Measurements from ENCODE around the gene NCK2. TPM values are rescaled to one million over a fixed set of nuclear protein-coding genes. Genes with fewer than 3 reads are reported as not detected.

Gene NCK2
- total RNA-seq, 1 experiment from 2014 or later = 30.3 TPM

DNA sequence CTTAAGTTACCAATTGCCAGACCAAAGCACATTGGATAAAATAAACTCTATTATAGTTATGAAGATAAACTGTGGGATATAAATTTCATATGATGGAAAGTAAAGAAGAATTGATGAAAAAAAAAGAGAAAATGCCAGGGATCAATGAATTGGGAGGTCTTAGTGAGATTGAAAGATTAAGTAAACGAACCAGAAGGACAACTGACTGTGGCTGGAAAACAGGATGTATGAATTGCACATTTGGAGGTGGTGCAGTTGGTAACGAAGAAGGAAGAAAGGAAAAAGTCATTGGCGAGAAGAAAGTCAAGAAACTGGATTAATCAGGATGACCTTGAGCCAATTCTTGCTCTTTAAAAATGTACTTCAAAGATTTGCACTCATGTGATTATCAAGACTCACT lies 166.7 kb downstream of the NCK2 start:
- DNase-seq (ENCODE audit: low read depth) = no peak
- in situ Hi-C loops (cut with HindIII; ENCODE audit: low pct_unique_long_range_greater_than_20kb, low sequenced_read_pairs) = no loop called here

DNA sequence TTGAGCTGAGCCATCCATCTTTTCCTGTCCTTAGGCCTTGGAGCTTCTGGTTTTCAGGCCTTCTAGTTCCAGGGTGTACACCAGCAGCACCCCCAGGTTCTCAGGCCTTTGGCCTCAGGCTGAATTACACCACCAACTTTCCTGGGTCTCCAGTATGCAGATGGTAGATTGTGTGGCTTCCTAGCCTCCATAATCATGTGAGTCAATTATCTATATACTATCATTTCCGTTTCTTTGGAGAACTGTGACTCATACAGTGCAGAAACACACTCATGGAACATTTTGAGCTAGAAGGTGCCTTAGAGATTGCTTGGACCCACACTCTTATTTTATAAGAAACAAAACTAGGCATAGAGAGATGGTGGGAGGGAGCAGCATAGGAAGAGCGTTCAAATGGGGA lies 167.4 kb downstream of the NCK2 start:
- DNase-seq (ENCODE audit: low read depth) = no peak
- in situ Hi-C loops (cut with HindIII; ENCODE audit: low pct_unique_long_range_greater_than_20kb, low sequenced_read_pairs) = no loop called here

DNA sequence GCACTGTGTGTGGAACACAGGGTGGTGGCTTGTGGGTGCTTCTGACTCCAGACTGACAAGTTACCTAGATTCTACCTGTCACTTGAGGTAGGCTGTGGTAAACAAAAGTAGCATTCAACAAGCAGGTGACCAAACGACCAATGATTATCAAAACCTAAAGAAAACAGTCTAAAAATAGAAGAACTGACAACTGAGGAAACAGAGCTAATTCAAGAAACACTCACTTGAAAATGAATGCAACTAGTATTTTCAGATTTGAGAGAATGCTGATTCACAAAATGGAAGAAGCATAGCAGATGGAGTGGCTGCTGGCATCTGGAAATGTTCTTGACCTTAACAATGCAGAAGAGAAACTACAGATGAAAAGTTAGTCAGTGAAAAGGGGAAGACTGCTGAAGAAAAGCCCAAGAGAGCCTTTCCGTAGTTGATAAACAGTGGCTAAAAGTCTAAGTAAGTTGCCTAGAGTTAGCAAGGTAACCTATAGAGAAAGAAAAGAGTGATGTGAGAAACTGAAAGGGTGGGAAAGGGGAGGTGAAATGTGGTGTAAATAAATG lies 170.4 kb downstream of the NCK2 start:
- in situ Hi-C loops (cut with HindIII; ENCODE audit: low pct_unique_long_range_greater_than_20kb, low sequenced_read_pairs) = no loop called here
- no peak for DNase-seq (ENCODE audit: low read depth)

DNA sequence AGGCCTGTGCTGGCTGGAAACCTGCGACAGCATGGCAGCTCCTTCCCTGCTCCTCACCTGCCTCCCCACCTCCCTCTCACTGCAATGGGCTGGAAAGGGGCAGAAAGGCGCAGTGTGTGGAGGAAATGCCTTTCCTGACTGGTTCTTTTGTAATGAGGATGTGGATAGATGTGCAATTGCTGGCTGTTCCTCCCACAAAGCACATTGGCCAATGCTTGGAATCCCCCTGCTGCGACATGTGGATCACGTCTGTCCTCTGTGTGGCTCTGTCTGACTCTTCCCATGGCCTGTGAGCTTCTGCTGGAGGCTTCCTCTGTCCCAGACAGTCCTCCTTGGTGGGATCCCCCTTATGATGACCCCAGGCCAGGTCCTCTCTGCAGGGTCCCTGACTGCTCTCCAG lies 172.5 kb downstream of the NCK2 start:
- DNase-seq (ENCODE audit: low read depth) = no peak
- in situ Hi-C loops (cut with HindIII; ENCODE audit: low pct_unique_long_range_greater_than_20kb, low sequenced_read_pairs) = no loop called here

DNA sequence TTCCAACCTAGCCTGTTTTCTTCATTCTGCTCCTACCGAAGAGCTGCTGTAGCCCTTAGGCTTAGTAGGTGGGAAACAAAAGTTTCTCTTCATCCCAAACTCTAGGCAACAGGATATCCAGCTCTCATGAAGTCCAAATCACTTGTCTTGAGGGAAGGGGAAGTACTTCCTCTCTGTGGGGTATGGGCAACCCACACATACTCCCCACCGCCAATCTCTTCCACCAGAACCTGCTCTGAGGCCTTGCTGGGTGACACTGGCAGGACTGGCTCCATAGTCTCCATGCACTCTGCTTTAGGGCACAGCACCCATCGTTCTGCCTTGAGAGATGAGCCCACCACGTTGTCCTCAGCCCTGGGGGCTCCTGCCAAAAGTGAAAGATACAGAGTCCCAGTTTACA lies 173.0 kb downstream of the NCK2 start:
- DNase-seq (ENCODE audit: low read depth) = no peak
- in situ Hi-C loops (cut with HindIII; ENCODE audit: low pct_unique_long_range_greater_than_20kb, low sequenced_read_pairs) = no loop called here

DNA sequence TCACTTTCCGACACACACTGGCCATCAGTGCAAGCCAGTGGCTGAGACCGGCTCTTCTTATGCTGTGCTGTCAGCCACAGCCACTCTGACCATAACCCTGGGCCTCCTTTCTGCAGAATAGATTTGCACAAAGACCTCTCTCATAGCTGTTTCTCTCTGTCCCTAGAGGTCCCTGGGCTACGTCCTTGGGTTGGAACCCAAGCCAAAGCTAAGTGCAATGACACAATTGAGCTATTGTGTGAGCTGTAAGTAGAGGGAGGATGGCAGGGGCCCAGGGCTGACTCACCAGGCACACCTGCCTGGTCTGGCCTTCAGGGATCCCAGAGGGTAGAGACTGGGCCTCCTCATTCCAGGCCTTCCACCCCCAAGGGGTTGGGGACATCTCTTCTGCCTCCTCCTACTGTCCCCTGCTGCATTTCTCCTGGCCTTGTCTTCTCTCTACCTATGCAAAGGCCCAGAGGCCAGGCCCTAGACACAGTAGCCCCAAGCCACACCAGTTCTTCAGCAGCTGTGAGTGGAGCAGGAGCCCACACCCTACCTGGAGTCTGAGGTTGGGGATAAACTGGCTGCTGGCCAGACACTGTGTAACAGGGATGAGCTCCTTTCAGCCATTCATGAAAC lies 174.6 kb downstream of the NCK2 start:
- in situ Hi-C loops (cut with HindIII; ENCODE audit: low pct_unique_long_range_greater_than_20kb, low sequenced_read_pairs) = no loop called here
- no peak for DNase-seq (ENCODE audit: low read depth)

DNA sequence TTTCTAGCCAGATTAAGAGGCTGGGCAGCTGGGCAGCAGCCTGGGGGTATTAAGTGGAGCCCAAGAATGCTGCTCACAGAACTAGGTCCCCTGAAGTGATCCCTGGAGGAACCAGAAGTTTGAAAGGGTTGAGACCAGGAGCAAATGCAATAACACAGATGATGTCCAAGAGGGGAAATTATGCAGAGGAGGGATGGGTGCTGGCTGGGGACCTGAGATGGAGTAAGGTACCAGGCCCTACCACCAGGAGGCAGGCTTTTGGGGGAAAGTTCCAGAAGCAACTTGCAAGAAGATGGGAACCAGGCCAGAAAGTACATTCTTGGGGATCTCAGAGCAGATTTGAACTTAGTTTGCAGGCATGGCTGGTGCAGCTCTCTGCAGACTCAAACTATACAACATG lies 175.1 kb downstream of the NCK2 start:
- in situ Hi-C loops (cut with HindIII; ENCODE audit: low pct_unique_long_range_greater_than_20kb, low sequenced_read_pairs) = no loop called here
- no peak for DNase-seq (ENCODE audit: low read depth)

DNA sequence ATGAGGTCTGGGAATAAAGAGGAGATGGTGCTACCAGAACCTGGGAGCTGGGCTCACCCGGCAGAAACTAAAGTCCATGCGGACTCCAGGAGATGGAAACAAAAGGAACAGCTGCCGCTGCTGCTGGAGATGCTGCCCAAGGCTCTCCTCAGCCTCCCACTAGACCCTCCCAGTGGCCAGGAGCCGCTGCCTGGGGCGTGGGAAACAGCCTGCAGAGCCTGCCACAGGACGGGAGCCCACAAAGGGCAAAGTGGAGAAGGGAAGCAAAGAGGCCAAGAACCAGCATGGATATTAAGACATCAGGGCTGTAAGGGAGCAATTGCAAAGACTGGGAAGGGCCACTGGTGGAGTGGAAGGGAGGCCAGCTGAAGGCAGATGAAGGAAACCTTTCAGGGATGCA lies 179.6 kb downstream of the NCK2 start:
- in situ Hi-C loops (cut with HindIII; ENCODE audit: low pct_unique_long_range_greater_than_20kb, low sequenced_read_pairs) = no loop called here

DNA sequence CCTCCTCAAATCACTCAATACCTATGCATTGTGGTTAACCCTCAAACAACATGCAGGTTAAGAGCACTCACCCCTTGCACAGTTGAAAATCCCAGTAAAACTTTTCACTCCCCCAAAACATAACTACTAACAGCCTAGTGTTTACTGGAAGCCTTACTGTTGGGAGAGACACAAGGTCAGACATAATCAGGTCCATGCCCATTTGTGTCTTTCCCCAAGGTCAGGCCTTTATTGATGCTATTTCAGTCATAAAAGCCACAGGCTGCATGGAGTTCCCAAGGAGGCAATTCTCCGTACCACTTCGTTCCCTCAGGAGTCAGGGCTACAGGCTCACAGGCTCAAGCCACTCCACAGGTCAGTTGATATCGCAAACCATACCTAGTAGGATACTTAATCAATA lies 180.2 kb downstream of the NCK2 start:
- in situ Hi-C loops (cut with HindIII; ENCODE audit: low pct_unique_long_range_greater_than_20kb, low sequenced_read_pairs) = no loop called here
- DNase-seq (ENCODE audit: low read depth) = no peak

More for the DNA sequence above, 179.6 kb downstream of the NCK2 start:
- no peak for DNase-seq (ENCODE audit: low read depth)

DNA sequence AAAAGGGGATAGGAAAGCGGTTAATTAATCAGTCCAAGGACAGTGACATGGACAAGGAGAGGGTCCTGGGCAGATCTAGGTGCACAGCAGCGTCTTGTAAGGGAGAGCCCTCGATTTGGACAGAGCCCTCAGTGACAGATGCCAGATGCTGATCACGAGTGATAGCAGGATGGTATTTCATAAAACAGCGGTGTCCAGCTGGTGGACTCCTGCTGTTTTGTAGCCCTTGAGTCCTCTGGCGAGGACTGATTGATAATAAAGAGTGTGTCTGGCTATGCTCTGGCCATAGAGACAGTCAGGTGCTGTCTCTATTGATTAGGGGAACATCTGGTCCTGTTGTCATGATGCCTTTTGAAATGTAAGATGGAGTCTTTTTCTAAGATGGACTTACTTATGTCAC lies 180.7 kb downstream of the NCK2 start:
- in situ Hi-C loops (cut with HindIII; ENCODE audit: low pct_unique_long_range_greater_than_20kb, low sequenced_read_pairs) = no loop called here
- DNase-seq (ENCODE audit: low read depth) = no peak

DNA sequence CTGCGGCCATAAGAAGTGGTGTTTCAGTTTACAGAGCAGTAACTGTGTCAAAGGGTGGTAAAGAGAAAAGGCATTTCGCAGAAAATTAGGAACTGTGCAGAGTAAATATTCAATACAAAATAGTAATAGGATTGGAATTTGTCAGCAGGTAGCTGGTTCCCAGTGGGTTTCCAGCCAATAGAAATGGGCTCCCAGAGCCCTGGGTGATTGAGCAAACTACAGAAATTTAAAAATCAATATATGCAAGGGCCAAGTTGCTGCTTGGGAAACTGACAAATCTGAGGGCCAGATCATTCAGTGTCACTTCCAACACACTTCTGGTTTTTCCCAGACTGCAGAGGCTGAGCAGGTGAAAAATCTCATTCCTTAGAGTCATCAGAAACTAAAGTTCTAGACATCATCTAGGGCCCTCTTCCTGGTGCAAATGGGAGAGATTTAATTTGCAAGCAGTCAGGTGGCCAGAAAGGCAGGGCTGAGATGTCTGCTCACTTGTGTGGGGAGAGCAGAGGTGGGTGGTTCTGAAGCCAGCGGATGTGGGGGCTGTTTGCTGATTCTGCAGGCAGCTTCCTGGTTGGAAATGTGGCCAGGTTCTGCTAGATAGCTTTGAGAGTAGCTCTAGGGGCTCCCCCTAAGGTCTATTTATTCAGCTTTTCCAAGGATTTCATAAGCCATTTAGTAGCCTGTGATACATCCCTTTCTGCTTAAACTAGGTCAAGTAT lies 182.4 kb downstream of the NCK2 start:
- in situ Hi-C loops (cut with HindIII; ENCODE audit: low pct_unique_long_range_greater_than_20kb, low sequenced_read_pairs) = no loop called here
- DNase-seq (ENCODE audit: low read depth) = no peak

DNA sequence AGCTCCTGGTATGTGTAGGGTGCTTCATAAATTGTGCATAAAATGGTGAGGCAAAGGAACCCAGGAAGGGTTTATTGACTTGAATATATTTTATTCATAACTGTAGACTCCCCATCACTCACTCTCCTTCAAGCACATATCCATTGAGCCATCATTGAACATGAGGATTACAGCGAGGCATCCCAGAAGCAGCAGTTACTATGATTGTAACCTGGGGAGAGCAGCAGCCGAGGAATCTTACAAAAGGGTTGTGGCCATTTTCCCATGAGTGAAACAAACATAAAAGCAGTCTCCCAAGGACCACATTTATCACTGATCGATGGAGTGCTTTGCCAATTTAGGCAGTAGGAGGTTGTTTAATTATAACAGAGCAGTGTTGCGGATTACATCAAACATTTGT lies 183.4 kb downstream of the NCK2 start:
- in situ Hi-C loops (cut with HindIII; ENCODE audit: low pct_unique_long_range_greater_than_20kb, low sequenced_read_pairs) = no loop called here
- no peak for DNase-seq (ENCODE audit: low read depth)

DNA sequence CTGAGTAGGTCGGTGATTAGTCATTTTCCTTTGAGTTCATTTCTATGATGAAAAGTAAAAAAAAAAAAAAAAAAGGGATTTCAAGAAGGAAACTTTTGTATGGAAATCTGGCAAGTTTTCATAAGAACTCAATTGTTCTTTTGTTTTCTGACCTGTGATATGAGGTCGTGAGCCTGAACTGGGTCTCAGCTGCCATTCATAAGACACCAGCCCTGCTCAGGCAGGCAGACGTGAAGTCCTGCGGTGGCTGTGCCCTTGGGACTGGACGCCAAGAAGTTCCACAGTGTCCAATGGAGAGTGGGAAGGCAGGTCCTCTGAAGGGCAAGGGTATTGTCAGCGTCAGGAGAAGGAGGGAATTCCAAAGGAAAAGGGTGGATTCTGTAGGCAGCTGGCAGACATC lies 183.9 kb downstream of the NCK2 start:
- in situ Hi-C loops (cut with HindIII; ENCODE audit: low pct_unique_long_range_greater_than_20kb, low sequenced_read_pairs) = no loop called here
- no peak for DNase-seq (ENCODE audit: low read depth)

DNA sequence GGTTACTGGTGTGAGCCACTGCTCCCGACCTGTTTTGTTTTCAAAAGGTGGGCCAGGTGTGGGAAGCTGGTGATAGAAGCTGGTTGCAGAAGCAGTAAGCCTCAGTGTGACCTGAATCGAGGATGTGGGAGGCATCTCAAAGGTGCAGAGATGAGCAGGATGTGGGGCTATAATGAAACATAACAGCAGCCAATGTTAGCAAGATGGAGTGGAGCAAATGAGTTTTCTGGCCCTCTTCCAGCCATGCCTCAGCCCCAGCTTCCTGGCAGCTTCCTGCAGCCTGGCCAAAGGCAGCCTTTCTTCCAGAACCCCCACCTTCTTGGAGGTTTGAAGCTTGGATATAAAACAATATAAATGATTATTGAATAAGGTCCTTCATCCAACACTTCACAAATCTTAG lies 184.8 kb downstream of the NCK2 start:
- no peak for DNase-seq (ENCODE audit: low read depth)
- in situ Hi-C loops (cut with HindIII; ENCODE audit: low pct_unique_long_range_greater_than_20kb, low sequenced_read_pairs) = no loop called here

DNA sequence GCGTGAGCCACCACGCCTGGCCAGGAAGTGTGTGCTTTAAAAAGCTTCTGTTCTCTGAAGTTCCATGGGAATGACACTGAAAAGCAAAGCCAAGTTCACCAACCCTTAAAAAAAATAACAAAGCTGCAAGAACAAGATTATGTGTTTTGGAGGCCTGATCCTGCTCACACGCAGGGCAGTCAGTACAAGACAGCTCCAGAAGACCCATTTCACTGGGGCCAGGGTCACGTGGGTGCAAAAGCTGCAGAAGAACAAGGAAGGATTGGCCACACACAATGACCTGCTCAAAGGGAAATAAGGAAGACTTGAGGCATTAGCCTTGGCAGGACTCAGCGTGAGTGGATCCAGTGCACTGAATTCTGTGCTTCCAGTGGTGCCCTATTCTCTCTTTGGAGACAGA lies 187.9 kb downstream of the NCK2 start:
- in situ Hi-C loops (cut with HindIII; ENCODE audit: low pct_unique_long_range_greater_than_20kb, low sequenced_read_pairs) = no loop called here
- DNase-seq (ENCODE audit: low read depth) = no peak

DNA sequence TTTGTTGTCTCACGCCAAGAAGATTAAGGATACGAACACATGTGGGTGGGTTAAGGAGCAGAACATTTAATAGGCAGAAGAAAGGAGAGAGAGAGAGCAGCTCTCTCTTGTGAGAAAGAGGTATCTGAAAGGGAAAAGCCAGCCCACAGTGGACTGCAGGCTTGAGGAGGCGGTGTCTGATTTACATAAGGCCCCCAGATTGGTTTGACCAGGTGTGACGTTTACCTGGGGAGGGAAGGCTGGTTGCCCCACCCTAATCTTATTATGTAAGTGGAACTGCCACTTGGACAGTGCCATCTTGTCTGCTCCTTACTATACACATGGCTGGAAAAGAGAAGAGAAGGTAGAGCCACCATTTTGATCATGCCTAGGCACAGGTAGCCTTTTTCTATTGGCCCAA lies 189.2 kb downstream of the NCK2 start:
- peak; percentile 58 for DNase-seq (ENCODE audit: low read depth)
- in situ Hi-C loops (cut with HindIII; ENCODE audit: low pct_unique_long_range_greater_than_20kb, low sequenced_read_pairs) = no loop called here

DNA sequence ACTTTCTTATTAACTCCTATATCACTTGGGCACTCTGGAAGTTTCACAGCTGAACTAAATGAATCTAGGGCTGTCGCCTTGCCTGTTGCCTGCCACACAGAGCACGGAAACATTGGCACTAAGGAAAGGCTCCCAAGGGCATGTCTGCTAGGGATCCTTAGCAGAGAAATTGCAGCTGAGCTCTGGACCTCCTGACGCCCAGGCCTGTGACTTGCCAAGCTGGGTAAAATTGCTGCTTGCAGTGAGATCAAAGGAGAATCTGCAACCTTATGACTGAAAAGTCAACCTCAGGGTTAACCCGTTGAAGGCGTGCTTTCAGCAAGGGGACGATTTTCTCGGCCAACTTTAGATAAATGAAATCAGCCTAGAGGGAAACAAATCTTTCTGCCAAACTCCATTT lies 189.8 kb downstream of the NCK2 start:
- in situ Hi-C loops (cut with HindIII; ENCODE audit: low pct_unique_long_range_greater_than_20kb, low sequenced_read_pairs) = no loop called here
- DNase-seq (ENCODE audit: low read depth) = no peak

DNA sequence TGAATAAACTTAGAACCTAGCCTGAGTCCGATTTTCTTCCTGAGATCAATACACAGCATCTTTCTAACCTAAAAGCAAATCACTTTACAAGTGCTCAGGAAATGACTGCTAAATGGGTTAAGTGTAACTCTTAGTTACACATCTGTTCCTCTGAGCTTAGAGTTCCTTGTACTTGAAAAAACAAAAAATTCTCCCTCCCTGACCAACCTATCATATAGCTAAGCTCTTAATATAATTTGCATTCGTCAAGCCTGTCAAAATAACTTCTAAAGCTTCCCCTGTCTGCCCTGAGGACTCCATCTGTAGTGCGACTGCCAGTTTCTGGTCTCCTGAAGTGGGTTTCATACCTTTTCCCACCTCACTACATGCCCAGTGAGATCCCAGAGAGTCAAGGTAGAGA lies 190.4 kb downstream of the NCK2 start:
- no peak for DNase-seq (ENCODE audit: low read depth)
- in situ Hi-C loops (cut with HindIII; ENCODE audit: low pct_unique_long_range_greater_than_20kb, low sequenced_read_pairs) = no loop called here

DNA sequence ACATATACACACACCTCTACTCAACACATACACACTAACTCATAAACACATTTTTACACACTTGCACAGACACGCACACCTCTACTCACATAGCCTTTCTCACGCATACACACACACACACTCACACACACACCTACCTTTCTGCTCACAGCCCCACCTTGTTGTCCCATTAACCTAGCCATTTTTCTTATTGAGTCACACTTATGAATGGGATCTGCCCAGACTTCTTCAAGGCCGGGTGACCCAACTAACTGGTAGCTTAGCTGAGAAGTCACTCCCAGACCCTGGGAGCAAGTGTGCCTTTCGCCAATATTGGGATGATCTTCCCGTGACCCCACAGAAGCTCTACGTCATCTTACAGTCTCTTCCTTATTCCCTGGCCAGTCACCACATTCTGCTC lies 192.2 kb downstream of the NCK2 start:
- in situ Hi-C loops (cut with HindIII; ENCODE audit: low pct_unique_long_range_greater_than_20kb, low sequenced_read_pairs) = no loop called here
- no peak for DNase-seq (ENCODE audit: low read depth)

DNA sequence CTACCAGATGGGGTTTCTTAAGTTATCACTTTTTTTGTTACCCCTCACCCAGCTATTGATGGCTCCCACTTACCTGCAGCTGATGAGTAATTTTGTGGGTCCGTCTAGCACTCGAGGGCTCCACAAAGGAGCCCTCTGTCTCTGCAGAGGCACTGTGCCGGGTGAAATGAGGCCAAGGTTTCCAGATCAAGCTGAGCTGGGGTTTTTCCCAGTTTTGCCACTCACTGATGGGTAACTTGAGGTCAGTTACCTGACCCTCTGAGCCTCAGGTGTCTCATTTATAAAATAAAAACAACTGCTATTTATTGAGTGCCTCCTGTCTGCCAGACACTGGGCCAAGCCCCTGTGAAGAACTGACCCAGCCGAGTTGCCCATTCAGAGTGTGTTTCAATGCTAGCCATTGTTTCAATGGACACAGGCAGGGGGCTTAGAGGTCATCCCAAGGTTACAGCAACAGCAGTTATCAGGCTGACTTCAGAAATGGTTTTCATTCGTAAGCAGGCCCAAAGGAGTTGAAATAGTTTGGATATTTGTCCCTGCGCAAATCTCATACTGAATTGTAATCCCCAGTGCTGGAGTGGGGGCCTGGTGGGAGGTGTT lies 192.9 kb downstream of the NCK2 start:
- DNase-seq (ENCODE audit: low read depth) = no peak
- in situ Hi-C loops (cut with HindIII; ENCODE audit: low pct_unique_long_range_greater_than_20kb, low sequenced_read_pairs) = no loop called here
